Stimulated activated CD8-positive, alpha-beta memory T cell treated with anti-CD3 and anti-CD28 coated beads, Interleukin-7, amount 100 ng/mL, for 48 hours (primary cell): Measurements from ENCODE around the gene PRKG1.
"Not testable (repeated sequence)": the region's sequence is repeated elsewhere in the genome, so short reads cannot be mapped to it uniquely, and the experiment has no call there.

Source experiments
- DNase-seq, 2 donors: peaks; one replicate each; pipeline ENCODE4 v3.0.0-alpha.2; 2020; ENCODE audit warnings: low read depth in 1 of 2; ENCODE audit errors: extremely low read depth in 1 of 2

PRKG1 gene

DNA sequence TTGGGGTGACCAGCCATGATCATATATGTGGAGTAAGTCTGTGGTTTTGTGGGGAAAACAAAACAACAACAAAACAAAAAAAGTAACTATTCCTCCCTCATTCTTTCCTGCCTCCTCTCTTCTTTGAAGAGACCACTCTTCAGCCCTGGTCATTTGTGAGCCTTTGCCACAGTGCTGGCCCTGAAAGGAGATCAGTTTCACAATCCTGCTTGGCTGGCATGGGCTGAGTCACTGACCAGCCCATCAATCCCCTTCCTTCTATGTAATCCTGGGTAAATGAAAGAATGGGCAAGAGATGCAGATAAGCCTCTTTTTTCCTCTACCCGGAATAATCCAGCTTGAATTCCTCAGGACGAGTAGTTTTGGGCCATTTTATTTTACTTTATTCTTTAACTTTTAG lies 611.5 kb downstream of the PRKG1 start:
- no peak for DNase-seq

DNA sequence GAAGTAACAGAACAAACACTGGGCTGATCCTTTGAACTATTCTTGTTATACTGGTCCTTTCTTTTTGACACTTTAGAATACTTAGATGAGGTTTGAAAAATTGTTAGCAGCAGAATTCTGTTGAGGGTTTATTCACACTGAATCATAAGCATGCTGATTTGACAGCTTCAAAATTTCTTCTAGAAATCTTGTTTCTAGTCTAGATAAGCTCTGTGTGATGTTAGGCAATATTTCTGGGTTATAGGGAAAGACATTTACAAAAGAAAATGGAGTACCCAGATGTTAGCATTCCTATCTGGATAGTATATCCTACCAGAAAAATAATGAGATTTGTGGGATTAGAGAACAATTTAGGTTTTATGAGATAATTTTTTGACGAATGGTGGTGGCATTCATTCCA lies 613.0 kb downstream of the PRKG1 start:
- no peak for DNase-seq

DNA sequence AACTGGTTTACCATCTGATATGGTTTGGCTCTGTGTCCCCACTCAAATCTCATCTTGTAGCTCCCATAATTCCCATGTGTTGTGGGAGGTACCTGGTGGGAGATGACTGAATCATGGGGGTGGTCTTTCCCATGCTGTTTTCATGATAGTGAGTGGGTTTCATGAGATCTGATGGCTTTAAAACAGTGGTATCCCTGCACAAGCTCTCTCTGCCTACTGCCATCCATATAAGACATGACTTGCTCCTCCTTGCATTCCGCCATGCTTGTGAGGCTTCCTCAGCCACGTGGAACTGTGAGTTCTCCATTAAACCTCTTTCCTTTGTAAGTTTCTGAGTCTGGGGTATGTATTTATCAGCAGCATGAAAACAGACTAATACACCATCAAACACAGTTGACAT lies 614.5 kb downstream of the PRKG1 start:
- not testable (repeated sequence) for DNase-seq

DNA sequence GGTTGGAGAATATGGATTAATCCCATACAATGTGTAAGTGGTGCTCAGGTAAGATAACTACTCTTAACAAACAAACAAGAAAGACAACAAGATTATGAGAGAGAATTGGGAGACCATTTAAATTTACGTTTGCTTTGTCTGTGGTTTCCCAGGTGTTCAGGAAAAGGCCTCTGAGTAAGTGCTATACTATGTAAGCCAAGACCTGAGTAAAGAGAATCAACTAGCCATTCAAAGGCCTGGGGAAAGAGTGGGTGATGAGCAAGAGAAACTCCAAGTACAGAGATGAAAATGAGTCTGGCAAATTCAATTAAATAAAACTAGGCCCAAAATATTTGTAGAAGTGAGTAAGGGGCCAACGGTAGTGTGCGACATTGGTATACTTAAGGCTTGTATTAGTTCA lies 615.2 kb downstream of the PRKG1 start:
- no peak for DNase-seq

DNA sequence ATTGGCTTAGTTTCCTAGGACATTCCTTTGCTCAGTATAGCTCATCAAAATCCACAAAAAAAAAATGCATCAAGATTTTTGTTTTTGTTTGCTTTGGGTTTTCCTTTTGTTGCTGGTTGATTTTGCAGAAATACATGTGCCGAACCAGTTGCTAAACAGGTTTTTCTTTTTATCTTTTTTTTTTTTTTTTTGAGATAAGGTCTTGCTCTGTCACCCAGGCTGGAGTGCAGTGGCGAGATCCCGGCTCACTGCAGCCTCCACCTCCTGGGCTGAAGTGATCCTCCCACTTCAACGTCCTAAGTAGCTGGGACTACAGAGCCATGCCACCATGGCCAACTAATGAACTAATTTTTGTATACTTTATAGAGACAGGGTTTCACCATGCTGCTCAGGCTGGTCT lies 616.8 kb downstream of the PRKG1 start:
- no peak for DNase-seq

DNA sequence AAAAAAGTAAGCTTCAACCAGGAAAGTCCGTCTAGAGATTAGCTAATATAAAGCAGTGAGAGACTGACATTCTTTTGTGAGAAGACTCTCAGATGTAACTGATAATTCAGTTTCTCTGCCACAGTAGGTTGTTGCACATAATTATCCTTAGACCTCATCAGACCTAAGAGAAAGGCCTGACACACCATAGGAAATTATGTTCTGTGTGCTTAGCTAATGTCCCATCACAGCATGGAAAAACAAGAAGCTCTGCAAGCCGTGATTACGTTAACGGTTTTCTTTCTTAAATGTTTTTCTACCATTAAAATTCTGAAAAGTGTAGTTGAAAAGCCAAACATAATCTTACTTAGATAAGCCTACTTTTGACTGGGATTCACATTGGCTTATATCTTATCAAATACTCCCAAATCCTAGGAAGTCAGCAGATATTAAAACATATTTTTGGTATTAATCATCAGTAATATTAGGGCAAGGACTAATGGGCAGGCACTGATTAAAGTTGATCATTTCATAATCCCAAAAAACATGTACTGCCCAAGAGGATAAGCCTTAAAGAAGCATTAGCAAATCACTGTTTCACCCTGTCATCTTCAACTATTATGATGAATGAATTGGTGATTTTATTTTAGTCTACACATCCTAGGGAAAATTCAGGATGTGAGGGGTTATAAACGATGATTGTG lies 619.9 kb downstream of the PRKG1 start:
- no peak for DNase-seq

DNA sequence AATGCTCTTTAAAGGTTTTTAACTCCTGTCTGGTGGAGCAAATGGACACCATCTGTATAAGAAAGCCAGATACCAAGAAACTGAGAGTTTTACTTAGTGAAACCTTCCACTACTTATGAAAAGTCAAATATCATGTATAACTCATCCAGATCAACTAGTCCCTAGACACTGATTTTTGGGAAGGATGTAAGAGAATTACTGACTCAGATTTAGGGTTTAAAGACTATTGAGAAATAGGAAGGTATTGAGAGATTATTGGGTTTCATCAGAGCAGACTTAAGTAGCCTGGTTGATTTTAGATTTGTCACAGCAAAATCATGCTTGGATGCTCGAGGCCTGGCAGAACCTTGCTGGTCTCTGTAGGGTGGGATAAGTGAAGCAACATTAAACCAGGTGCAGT lies 622.0 kb downstream of the PRKG1 start:
- no peak for DNase-seq

DNA sequence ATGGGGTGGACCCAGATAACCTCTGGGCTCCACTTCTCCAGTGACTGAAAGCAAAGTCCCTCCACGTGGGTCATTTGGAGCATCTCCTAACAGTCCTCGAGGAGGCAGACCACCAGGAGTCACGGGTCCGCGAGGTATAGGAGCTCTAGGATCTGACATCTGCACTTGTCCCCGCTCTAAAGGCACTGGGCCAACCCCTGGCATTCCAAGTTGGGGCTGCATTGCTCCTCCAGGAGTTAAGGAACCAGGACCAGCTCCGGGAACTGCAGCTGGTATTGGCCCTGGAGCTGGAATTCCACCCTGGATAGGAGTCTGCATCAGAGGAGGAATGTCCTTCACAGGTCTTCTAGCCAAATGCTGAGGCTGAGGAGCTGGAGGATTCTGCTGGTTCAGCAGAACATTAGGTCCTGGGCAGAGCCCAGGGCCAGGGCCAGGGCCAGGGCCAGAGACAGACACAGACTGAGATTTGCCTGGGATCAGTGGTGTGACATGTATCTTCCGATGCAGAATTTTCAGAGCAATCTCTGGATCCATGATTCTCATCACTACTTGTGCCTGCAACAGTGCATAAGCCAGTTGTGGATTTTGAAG lies 624.3 kb downstream of the PRKG1 start:
- DNase-seq, result no peak

DNA sequence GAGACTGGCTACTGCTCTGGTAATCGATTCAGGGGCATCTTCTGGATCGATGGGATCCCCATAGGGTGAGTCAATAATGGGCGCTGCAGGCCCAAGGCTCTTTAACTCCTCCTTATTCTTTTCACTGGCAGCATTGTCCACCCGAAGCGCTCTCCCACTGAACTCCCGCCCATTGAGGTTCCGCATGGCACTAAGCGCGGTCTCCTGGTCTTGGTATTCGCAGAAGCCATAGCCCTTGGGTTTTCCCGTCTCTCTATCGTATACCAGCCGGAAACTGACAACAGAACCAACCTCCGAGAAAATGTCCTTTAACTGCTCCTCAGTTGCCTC lies 624.8 kb downstream of the PRKG1 start:
- DNase-seq, result peak in 1 of 2 donors; percentile 4

DNA sequence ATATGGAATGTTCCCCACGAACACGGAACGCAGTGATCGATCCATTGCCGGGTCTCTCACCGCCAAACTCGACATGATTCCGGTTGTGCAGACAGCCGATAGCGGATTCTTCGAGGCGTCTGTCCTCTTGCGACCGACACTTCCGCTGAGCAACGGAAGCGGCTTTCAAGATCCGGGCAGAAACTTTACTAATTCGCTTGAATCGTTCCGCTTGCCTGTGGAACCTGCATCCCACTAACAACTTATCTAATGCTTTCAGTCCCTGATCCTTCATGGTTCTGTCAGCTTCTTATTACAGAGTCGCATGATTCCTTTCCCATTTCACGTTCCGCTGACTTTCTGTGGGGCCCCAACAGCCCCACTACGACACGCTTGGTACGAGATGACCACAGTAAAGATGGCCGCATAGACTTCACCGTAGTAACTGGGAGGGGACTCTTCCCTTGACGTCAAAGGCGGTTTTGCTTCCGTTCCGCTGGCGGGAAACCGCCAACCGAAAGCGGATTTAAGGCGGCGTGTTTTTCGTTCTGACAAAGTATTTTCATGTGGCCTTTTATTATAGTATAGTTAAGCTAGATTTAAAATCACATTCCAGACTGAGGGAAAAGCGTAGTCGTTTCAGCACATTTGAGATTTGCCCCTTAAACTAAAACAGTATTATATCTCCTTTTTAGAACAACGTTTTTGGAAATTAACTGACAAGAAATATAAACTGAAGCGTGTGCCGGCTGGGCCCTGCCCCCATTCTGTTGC lies 625.4 kb downstream of the PRKG1 start, which contains the start of gene CSTF2T:
Gene CSTF2T, minus strand, starts transcription at position 121 of the 753 bp plus-strand sequence. Its CDS starts 46 bp downstream, at position 75.
- peak; percentile 74 to 87 for DNase-seq

DNA sequence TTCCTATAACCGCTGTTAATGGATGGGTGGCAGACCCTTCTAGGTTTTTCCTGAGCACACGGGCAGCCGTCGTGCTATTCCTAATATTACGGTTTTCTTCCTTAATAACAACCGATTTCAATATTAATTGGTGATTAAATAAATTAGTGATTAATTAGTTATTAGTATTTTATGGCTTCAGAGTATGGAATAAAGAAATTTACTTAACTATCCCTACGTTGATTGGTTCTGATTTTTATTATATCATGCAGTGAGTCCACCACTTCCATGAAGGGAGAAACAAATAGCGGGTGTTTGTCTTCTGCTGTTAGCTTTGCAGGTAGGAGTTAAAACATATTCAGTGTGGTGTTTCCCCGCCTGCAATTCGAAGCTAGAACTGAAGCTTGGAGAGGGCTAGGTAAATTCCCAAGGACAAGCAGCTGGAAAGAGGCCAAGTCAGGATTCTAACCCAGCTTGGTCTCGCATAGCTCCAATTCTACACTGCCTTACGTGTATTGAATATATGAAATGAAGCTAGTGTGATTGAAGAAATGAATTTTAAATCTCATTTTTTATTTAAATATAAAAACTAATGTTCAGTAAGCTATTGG lies 626.0 kb downstream of the PRKG1 start:
- no peak for DNase-seq

DNA sequence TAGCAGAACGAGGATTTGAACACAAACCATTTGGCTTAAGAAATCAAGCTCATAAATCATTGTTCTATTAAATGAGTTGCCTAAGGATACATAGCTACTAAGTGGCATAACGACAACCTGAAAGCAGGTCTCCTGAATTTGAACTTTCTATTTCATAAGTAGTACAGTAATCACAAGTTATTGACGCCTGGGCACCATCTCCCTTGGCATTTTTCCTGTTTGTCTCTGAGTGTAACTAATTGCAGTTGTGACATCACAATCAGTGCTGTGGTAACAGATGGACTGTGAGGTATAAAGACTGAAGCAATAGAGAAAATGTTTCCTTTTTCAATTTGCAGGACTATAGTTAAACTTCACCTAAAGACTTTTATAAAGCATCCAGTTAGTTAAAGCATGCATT lies 631.5 kb downstream of the PRKG1 start:
- DNase-seq, result no peak

DNA sequence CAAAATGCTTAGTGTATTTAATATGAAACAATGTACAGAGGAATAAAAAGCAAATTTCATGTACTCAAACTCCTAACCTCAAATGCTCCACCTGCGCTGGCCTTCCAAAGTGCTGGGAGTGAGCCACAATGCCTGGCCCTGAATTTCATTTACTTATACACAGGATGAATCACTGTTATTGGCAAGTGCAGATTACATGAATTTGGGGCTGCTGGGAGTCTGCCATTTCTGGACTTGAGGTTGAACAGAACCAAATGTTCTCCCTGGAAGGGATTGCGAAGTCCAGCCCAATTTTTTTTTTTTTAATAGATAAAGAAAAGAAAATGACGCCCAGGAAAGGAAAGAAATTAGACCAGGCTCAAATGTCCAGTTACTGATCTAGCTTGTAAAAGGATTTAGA lies 631.9 kb downstream of the PRKG1 start:
- no peak for DNase-seq

DNA sequence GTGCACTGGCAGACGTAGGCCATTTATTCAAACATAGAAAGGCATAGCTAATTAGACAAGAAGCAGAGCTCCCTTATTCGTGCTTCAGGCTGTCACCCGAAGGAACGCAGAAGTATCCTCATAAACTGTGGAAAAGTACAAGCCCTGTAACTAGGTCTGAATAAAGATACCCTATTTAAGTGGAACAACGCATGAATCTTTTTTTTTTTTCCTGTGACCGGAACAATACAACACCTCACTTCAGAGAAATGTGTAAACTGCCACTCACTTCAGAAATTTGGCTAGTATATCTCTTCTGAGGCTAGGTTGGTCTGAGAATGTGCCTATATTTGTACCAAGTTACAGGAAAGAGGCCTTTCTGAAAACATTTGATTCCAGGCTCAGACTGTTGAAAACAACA lies 633.1 kb downstream of the PRKG1 start:
- DNase-seq, result no peak

DNA sequence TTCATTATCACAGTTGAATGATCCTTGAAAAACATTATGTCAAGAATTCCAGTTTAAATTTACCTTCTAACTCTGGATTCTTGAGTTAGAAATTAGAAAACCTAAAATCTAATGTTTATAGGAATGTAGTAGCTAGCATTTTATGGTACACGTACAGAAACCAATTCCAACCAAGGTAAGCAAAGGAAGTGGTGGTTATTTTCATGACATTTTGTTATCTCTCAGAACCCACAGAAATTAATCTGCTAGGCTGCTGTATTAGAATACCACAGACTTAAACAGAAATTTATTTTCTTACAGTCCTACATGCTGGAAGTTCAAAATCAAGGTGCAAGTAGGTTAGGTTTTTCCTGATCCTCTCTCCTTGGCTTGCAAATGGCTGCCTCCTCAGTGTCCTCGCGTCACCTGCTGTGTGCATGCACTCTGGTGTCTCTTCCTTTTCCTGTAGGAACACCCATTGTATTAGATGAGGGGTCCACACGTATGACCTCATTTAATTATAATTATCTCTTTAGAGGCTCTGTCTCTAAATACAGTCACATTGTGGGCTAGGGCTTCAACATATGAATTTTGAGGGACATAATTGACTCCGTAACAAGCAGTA lies 633.6 kb downstream of the PRKG1 start:
- no peak for DNase-seq

DNA sequence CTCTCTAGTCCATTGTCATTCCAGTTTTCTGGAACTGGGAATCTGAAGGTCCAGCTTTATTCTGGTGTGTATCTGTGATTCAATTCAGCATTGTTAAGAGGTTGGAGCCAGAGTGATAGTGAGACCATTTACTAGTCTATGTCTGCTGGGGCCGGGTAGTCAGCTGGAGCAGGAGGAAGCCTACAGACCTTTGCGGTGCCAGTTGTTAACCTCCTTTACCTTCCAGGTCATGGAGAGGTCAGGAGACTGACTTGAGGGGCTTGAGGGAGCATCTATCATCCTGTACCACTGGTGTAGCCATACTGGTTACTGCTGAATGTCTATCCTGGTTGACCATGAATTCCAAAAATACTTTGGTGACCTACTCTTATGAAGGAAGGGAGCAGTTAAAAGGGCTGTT lies 634.3 kb downstream of the PRKG1 start:
- no peak for DNase-seq

DNA sequence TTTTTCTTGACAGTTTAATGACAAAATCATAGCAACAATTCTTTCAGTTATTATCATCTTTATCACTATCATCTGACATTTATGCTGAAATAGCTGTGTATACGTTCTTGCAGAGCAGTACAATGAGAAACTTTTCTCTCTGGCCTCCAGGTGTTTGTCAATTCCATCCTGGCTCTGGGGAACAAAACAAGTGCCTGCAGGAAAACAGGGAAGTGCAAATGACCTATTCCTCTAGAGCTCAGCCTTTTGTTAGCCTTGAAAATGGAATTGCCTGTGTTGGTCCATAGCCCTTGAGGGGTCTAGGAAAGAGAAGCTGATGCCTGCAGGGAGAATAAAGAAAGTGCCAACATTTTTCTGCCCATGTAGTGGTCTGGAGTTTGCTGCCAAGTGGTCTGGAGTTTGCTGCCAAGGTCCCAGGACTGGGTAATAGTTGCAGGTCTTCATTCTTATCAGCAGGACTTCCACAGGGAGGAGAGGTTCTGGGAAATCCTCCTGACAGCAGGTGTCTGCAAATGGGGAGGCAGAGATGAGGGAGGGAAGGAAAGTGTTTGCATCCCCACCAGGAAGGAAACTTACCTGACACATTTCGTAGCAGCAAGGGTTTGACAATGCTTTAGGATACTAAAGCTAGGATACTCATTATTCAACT lies 635.2 kb downstream of the PRKG1 start:
- DNase-seq, result no peak

DNA sequence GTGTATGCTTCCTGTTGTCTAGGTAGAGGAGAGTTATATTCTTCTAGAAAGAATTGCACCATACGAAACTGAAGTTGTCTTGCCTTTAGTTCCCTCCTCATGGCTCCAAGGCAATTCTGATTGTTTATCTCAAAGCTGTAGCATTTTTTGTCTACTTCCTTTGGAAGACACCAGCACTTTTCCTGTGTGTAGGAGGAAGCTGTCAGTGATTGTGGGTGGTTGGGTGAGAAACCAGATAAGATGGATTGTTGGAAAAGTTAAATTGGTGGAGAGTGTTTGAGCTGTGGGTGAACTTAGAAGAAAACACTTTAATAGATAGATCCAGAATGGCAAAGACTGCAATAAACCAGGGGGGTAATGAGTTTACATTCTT lies 637.2 kb downstream of the PRKG1 start:
- no peak for DNase-seq

DNA sequence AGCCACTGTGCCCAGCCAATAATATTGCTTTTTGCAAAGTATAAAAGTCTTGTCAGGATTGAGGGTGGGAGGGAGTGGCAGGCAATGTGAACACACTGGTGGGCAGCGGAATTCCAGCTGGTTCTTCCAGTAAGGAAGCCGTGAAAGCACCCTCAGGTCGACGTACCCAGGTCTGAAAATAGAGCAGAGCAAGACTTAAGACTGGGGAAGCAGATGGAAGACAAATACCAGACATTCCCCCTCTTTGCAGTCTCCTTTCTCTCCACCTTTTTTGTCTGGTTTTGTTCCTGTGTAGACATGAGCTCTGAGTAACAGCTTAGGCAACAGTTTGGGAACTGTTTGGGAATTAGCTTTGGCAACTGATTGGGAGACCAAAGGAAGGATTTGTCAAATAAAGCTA lies 642.7 kb downstream of the PRKG1 start:
- no peak for DNase-seq

DNA sequence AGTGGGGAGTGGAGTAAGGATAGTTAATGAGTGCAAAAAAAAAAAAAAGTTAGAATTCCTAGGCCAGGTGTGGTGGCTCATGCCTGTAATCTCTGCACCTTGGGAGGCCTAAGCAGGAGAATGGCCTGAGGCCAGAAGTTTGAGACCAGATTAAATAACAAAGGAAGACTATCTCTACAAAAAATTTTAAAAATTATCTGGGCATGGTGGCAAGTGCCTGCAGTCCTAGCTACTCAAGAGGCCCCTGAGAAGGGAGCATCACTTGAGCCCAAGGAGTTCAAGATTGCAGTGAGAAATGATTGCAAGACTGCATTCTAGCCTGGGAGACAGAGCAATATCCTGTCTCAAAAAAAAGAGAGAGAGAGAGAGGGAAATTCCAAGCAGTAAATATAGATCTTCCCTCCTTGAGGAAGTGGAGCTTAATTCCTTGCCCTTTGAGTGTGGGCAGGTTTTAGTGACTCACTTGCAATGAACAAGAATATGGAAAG lies 644.6 kb downstream of the PRKG1 start:
- no peak for DNase-seq

DNA sequence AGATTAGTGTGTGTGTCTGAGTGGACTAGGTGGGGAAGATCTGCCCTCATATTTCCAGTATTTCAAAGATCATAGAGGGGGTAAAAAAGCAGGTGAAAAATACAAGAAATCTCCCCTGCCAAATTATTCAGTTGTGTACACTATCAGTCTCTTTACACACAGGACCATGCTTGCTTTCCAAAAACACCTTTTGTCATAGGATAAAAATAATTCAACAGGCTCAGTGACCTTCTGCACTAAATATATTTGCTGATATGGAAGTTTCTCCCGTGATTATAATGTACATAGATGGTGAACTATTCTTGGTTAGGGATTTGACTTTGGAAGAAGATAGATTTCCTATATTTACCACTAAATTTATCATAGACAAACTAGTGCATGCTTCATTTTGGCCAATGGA lies 649.8 kb downstream of the PRKG1 start:
- DNase-seq, result no peak
